ENCODE data around the gene GALNT7. TPM values are rescaled to one million over a fixed set of nuclear protein-coding genes. Genes with fewer than 3 reads are reported as not detected.

The GALNT7 gene
- total and polyA plus RNA-seq, 8 donors = 10.7 to 94.5 (median 37.9) TPM

DNA sequence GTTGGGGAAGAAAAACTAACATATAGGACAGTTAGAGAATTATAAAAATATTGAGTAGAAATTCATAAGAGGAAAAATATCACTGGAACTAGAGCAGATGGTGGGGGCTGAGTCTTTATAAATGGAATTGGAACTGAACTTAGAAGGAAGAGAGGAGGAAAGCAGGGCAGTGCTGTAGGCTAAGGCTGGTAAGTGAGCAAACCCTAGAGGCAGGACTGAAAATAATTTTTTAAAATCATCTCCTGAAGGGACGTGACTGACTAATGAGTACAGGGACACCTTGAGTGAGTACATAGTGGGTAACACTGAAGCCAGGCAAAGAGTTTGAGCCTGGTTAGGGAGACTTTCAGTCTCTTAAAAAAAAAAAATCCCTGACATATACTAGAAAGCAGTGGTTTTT is 63.3 kb downstream of the GALNT7 start:
- Histone ChIP-seq H3K36me3 (peaks cover 0 to 8% (median 3%) of the 10 kb centered on the region in 4 donors), H3K27ac (no peak overlapping the region), H3K27me3 (no peaks in the 10 kb centered on the region), H3K4me1 (peaks cover 0 to 25% (median 4%) of the 10 kb centered on the region in 4 donors), H3K4me3 (no peak overlapping the region), H3K9me3 (no peaks in the 10 kb centered on the region)
- 45 to 61% (median 50%) methylated on average over 1 of the region's 1 CpG for WGBS, 5 donors
- peak in 1 of 2 donors; percentile 48 for DNase-seq
- TF ChIP-seq, protein P1, sequence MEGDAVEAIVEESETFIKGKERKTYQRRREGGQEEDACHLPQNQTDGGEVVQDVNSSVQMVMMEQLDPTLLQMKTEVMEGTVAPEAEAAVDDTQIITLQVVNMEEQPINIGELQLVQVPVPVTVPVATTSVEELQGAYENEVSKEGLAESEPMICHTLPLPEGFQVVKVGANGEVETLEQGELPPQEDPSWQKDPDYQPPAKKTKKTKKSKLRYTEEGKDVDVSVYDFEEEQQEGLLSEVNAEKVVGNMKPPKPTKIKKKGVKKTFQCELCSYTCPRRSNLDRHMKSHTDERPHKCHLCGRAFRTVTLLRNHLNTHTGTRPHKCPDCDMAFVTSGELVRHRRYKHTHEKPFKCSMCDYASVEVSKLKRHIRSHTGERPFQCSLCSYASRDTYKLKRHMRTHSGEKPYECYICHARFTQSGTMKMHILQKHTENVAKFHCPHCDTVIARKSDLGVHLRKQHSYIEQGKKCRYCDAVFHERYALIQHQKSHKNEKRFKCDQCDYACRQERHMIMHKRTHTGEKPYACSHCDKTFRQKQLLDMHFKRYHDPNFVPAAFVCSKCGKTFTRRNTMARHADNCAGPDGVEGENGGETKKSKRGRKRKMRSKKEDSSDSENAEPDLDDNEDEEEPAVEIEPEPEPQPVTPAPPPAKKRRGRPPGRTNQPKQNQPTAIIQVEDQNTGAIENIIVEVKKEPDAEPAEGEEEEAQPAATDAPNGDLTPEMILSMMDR (IDR thresholded peaks at IDR 0.05) = peak in 2 of 7 experiments; percentile 14 to 25
- no peak for TF ChIP-seq POLR2A (IDR thresholded peaks at IDR 0.05)
- intact Hi-C loops (cut with DNase I; ENCODE audit: low total_unique reads) = no loop called here

DNA sequence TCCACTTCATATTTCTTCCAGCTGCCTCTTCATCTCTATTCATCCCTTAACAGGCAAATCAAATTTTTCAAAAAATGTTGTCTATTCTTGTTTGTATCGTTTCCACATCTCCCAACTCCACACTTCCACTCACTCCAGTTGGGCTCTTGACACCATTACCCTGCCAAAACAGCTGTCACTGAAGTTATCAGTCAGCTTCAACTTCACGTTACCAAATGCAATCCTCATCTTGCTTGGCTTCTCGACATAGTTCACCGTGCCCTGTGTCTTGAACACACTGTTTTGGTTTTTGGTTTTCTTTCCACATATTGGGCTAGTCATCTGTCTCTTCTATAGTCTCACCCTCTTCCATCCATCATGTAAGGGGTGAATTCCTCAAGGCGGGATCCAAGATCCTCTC is 65.2 kb downstream of the GALNT7 start:
- TF ChIP-seq, protein P1 (IDR thresholded peaks at IDR 0.05) = no peak
- TF ChIP-seq POLR2A (IDR thresholded peaks at IDR 0.05) (no peak), POLR2AphosphoS5 (IDR thresholded peaks at IDR 0.05) (no peak), EP300 (IDR thresholded peaks at IDR 0.05) (no peak)
- Histone ChIP-seq H3K27me3 (no peaks in the 10 kb centered on the region), H3K4me1 (peaks cover 0 to 32% (median 8%) of the 10 kb centered on the region in 4 donors), H3K4me3 (no peak overlapping the region), H3K9me3 (no peaks in the 10 kb centered on the region), H3K27ac (no peak overlapping the region), H3K36me3 (peaks cover 0 to 8% (median 3%) of the 10 kb centered on the region in 4 donors)
- intact Hi-C loops (cut with DNase I; ENCODE audit: low total_unique reads) = no loop called here
- DNase-seq = no peak
- WGBS, 5 donors = 90 to 99% (median 97%) methylated on average over 5 of the region's 5 CpGs

DNA sequence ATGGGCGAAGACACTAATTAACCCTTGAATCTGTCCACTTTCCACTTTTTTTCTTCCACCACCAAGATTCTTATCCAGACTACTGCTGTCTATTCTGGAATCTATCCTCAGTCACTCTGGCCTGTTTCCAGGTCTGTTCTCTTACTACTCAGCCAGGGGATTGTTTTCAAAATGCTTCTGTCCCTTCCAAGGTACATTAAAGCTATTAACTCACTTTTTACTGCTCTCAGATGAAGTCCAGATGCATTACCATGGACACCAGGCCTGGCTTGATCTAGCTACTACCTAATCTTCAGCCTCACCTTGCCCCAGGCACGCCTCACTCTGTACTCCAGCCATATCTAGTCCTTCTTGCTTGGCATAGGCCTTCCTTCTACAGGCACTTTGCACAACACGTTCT is 66.4 kb downstream of the GALNT7 start:
- 88 to 98% (median 95%) methylated on average over 3 of the region's 3 CpGs for WGBS, 5 donors

DNA sequence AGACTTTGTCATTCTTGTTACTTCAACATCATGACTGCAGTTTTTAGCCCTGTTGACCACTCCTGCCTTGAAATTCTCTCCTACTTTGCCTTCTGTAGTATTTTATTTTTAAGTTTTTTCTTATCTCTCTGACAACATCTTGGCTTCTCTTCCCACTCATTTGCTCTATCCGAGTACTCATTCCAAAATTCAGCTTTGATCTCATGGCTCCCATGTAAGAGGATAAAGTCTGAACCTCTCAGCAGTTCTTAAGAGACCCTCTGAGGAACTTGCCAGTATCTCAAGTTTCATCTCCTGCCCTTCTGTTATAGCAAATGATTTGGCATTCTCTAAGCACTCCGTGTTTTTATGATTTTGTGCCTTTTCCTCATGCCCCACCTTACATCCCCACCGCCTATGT is 67.7 kb downstream of the GALNT7 start:
- WGBS, 5 donors = 66 to 81% (median 74%) methylated on average over 3 of the region's 3 CpGs
- Histone ChIP-seq H3K27ac (no peak overlapping the region), H3K9me3 (no peaks in the 10 kb centered on the region), H3K4me1 (peaks cover 0 to 24% (median 8%) of the 10 kb centered on the region in 4 donors), H3K36me3 (peaks cover 0 to 8% (median 3%) of the 10 kb centered on the region in 4 donors), H3K4me3 (no peak overlapping the region), H3K27me3 (no peaks in the 10 kb centered on the region)
- intact Hi-C loops (cut with DNase I; ENCODE audit: low total_unique reads) = no loop called here
- no peak for DNase-seq
- TF ChIP-seq, protein P1 (IDR thresholded peaks at IDR 0.05) = no peak
- TF ChIP-seq POLR2A (IDR thresholded peaks at IDR 0.05) (no peak), POLR2AphosphoS5 (IDR thresholded peaks at IDR 0.05) (no peak), EP300 (IDR thresholded peaks at IDR 0.05) (no peak)

More for the DNA sequence above, 66.4 kb downstream of the GALNT7 start:
- Histone ChIP-seq H3K27ac (no peak overlapping the region), H3K4me1 (peaks cover 0 to 27% (median 8%) of the 10 kb centered on the region in 4 donors), H3K27me3 (no peaks in the 10 kb centered on the region), H3K9me3 (no peaks in the 10 kb centered on the region), H3K4me3 (no peak overlapping the region), H3K36me3 (peaks cover 0 to 8% (median 3%) of the 10 kb centered on the region in 4 donors)
- no peak for DNase-seq
- no peak for TF ChIP-seq POLR2A (IDR thresholded peaks at IDR 0.05)
- TF ChIP-seq EP300 (IDR thresholded peaks at IDR 0.05) = no peak
- TF ChIP-seq, protein P1 (IDR thresholded peaks at IDR 0.05) = no peak
- no peak for TF ChIP-seq POLR2AphosphoS5 (IDR thresholded peaks at IDR 0.05)
- intact Hi-C loops (cut with DNase I; ENCODE audit: low total_unique reads) = no loop called here
